Natural killer cell (primary cell): ENCODE data around the gene WNT6. TPM values are rescaled to one million over a fixed set of nuclear protein-coding genes. Genes with fewer than 3 reads are reported as not detected.

Experiments used
- ATAC-seq, 3 donors: fragments of 150-1000 bp in 2 of 3; fragments of 200-7000 bp in 1 of 3; cut with Tn5 transposase; 1 replicate in 1 of 3; 2 replicates in 2 of 3; pipeline ENCODE4 v1.10.0; 2021; ENCODE audit warnings: mild to moderate bottlenecking in 2 of 3, moderate library complexity in 2 of 3
- DNase-seq, 2 donors: peaks; one replicate each; pipeline versions ENCODE4 v3.0.0 to v3.0.0-alpha.2; 2013 to 2021; ENCODE audit warnings: mixed read lengths in 1 of 2
- H3K27ac ChIP-seq: one replicate; pipeline ENCODE4 v1.5.1; 2013; ENCODE audit warnings: mild to moderate bottlenecking, low read length
- H3K27me3 ChIP-seq: one replicate; pipeline ENCODE4 v1.6.1; 2013; ENCODE audit warnings: low read length; ENCODE audit not compliant: control insufficient read depth, insufficient read depth
- H3K36me3 ChIP-seq: one replicate; pipeline ENCODE4 v1.6.1; 2013; ENCODE audit warnings: low read length; ENCODE audit not compliant: control insufficient read depth, insufficient read depth
- H3K4me1 ChIP-seq: one replicate; pipeline ENCODE4 v1.6.1; 2013; ENCODE audit warnings: low read length; ENCODE audit not compliant: control insufficient read depth, insufficient read depth
- H3K4me3 ChIP-seq: one replicate; pipeline ENCODE4 v1.5.1; 2013; ENCODE audit warnings: low read length
- H3K9me3 ChIP-seq: one replicate; pipeline ENCODE4 v1.6.1; 2013; ENCODE audit warnings: low read length; ENCODE audit not compliant: control insufficient read depth, insufficient read depth
- H3K27ac Mint-ChIP-seq, 2 donors: one replicate each; pipeline ENCODE4 v1.8.0; 2022; ENCODE audit warnings: mild to moderate bottlenecking in 2 of 2, mixed read lengths in 2 of 2, moderate library complexity in 1 of 2
- H3K27me3 Mint-ChIP-seq, 2 donors: one replicate each; pipeline ENCODE4 v1.8.0; 2022; ENCODE audit warnings: low read depth in 2 of 2, mixed read lengths in 2 of 2
- H3K36me3 Mint-ChIP-seq: one replicate; pipeline ENCODE4 v1.8.0; 2022; ENCODE audit warnings: mixed read lengths
- H3K4me1 Mint-ChIP-seq, 2 donors: one replicate each; pipeline ENCODE4 v1.8.0; 2022; ENCODE audit warnings: mixed read lengths in 2 of 2
- H3K4me3 Mint-ChIP-seq: one replicate; pipeline ENCODE4 v1.8.0; 2022; ENCODE audit warnings: mild to moderate bottlenecking, moderate library complexity, mixed read lengths
- H3K9me3 Mint-ChIP-seq, 2 donors: one replicate each; pipeline ENCODE4 v1.8.0; 2022; ENCODE audit warnings: mixed read lengths in 2 of 2
- WGBS: methylation state at CpG from one replicate; pipeline ENCODE4 v1.1.7; 2013; ENCODE audit warnings: missing lambda C conversion rate; ENCODE audit not compliant: insufficient coverage; 5-methylcytosine and 5-hydroxymethylcytosine counted together
- intact Hi-C: fragments of 100-400 bp; cut with micrococcal nuclease; formaldehyde crosslinking; loops from one replicate; pipeline ENCODE4 v1.14.2; 2022
- total RNA-seq, 4 donors: library from RNA; stranded (reverse); fragments of 120-200 nt in 1 of 4; gene quantifications; one replicate each; pipeline versions ENCODE4 v1.2.3 to v1.2.4, GENCODE V29; 2013 to 2022
- TF ChIP-seq, protein P1 (sequence below): fragments of 200-600 bp; IDR thresholded peaks from one replicate; pipeline ENCODE4 v1.8.0; 2022; ENCODE audit warnings: antibody characterized with exemption

The WNT6 gene
- total RNA-seq, 3 donors from 2014 or later (not counting 1 experiment from before 2014, with no cell fraction given) = not detected

DNA sequence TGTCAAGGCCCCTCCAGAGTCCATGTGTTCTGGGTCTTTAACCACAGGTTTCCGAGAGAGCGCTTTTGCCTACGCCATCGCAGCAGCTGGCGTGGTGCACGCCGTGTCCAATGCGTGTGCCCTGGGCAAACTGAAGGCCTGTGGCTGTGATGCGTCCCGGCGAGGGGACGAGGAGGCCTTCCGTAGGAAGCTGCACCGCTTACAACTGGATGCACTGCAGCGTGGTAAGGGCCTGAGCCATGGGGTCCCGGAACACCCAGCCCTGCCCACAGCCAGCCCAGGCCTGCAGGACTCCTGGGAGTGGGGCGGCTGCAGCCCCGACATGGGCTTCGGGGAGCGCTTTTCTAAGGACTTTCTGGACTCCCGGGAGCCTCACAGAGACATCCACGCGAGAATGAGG lies 30.3 kb downstream of the WNT6 start:
- peaks cover 32% of the 10 kb centered on the region for H3K4me1 ChIP-seq
- Mint-ChIP-seq H3K27ac (no peak overlapping the region), H3K4me3 (no peak overlapping the region), H3K9me3 (no peaks in the 10 kb centered on the region), H3K4me1 (peaks cover 19 to 35% of the 10 kb centered on the region in 2 donors), H3K27me3 (peaks cover 33 to 42% of the 10 kb centered on the region in 2 donors), H3K36me3 (no peaks in the 10 kb centered on the region)
- H3K36me3 ChIP-seq = no peaks in the 10 kb centered on the region
- H3K4me3 ChIP-seq = no peak overlapping the region
- TF ChIP-seq, protein P1, sequence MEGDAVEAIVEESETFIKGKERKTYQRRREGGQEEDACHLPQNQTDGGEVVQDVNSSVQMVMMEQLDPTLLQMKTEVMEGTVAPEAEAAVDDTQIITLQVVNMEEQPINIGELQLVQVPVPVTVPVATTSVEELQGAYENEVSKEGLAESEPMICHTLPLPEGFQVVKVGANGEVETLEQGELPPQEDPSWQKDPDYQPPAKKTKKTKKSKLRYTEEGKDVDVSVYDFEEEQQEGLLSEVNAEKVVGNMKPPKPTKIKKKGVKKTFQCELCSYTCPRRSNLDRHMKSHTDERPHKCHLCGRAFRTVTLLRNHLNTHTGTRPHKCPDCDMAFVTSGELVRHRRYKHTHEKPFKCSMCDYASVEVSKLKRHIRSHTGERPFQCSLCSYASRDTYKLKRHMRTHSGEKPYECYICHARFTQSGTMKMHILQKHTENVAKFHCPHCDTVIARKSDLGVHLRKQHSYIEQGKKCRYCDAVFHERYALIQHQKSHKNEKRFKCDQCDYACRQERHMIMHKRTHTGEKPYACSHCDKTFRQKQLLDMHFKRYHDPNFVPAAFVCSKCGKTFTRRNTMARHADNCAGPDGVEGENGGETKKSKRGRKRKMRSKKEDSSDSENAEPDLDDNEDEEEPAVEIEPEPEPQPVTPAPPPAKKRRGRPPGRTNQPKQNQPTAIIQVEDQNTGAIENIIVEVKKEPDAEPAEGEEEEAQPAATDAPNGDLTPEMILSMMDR = no peak
- ATAC-seq = no peak
- 97% methylated on average over 23 of the region's 23 CpGs for whole genome bisulfite sequencing
- H3K27ac ChIP-seq = no peak overlapping the region
- no peaks in the 10 kb centered on the region for H3K9me3 ChIP-seq
- H3K27me3 ChIP-seq = peaks cover 6% of the 10 kb centered on the region
- no peak for DNase-seq
- intact Hi-C loops = no loop called here

DNA sequence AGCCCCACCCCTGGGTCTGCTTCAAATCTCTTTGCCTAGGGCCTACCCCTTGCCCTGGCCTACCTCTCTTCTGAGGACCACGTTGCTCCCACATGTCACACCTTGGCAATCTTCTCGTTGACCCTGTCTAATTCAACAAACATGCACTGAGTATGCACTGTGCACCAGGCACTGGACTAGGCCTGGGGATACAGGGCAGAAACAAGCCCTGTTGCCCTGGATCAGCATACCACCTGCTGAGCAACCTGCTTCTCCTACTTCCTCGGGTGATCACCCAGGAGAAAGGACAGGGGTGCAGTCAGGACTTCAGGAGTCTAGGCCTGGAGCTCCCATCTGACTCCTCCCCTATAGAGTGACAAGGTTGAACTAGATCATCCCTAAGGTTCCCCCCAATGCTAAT lies 30.8 kb downstream of the WNT6 start:
- H3K27me3 Mint-ChIP-seq = peaks cover 33 to 39% of the 10 kb centered on the region in 2 donors
- TF ChIP-seq, protein P1 = no peak
- Histone ChIP-seq H3K36me3 (no peaks in the 10 kb centered on the region), H3K27me3 (peaks cover 2% of the 10 kb centered on the region), H3K9me3 (no peaks in the 10 kb centered on the region), H3K4me1 (peaks cover 36% of the 10 kb centered on the region), H3K27ac (no peak overlapping the region), H3K4me3 (no peak overlapping the region)
- H3K4me1 Mint-ChIP-seq = peaks cover 24 to 40% of the 10 kb centered on the region in 2 donors
- H3K4me3 Mint-ChIP-seq = no peak overlapping the region
- no peaks in the 10 kb centered on the region for H3K9me3 Mint-ChIP-seq
- no peaks in the 10 kb centered on the region for H3K36me3 Mint-ChIP-seq
- no peak for DNase-seq
- peak overlapping the region in 1 of 2 donors; percentile 89 for H3K27ac Mint-ChIP-seq
- intact Hi-C loops = no loop called here
- no peak for ATAC-seq
- 92% methylated on average over 3 of the region's 3 CpGs for WGBS

DNA sequence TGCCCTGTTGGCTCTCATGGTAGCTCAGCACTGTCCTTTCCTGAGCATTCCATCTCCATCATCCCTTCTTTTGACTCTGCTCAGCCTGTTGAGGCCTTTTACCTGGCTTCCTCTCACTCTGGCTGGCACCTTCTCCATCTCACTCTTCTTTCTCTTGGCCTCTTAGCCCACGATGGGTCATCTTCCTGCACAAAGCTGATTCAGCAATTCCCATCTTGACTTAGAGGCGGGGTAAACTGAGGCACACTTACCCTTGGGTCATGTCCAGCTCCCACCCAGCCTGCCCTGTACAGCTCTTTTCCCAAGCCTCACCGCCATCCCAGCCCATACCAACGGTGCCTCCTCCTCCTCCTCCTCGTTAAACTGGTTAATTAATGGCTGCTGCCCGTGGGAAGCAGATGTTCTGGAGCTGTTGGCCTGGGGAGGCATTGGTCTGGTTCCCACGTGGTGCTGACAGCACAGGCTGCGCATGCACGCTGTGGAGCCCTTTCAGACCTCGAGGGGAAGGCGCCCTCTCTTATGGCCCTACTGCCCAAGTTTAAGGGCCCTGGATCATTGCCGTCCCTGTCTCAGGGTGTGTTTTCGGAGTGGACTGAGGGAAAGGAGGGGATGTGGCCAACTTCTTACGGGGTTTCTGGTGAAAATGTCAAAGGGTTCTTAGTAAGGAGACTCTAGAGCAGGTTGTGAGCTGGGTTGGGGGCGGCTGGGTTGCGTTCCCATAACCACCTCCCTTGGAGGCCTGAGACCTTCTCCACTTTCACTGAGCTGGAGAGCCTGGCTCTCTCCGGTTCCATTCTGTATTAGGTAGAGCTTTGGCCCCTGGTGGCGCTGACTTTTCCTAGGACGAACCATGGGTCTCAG lies 31.9 kb downstream of the WNT6 start:
- Mint-ChIP-seq H3K27me3 (peaks cover 33 to 42% of the 10 kb centered on the region in 2 donors), H3K27ac (peak overlapping the region; percentile 89 to 95), H3K4me1 (peaks cover 35 to 51% of the 10 kb centered on the region in 2 donors), H3K9me3 (no peaks in the 10 kb centered on the region), H3K36me3 (no peaks in the 10 kb centered on the region), H3K4me3 (peak overlapping the region; percentile 49)
- ATAC-seq (no peak), DNase-seq (no peak)
- Histone ChIP-seq H3K27me3 (peaks cover 2% of the 10 kb centered on the region), H3K9me3 (no peaks in the 10 kb centered on the region), H3K4me3 (no peak overlapping the region), H3K27ac (peak overlapping the region; percentile 87), H3K4me1 (peaks cover 47% of the 10 kb centered on the region), H3K36me3 (no peaks in the 10 kb centered on the region)
- 92% methylated on average over 19 of the region's 19 CpGs for WGBS
- TF ChIP-seq, protein P1 = no peak
- intact Hi-C loops = no loop called here
